Keratinocyte (primary cell): ENCODE data around the gene UNC119B. TPM values are rescaled to one million over a fixed set of nuclear protein-coding genes. Genes with fewer than 3 reads are reported as not detected.

Experiments
- DNase-seq: peaks from one replicate; pipeline ENCODE4 v3.0.0-alpha.2; 2011; ENCODE audit warnings: low read depth, missing footprints, low spot score
- FAIRE-seq: peaks from 2 replicates; lab custom pipeline; 2011; peaks lifted over from hg19 to GRCh38; lab: Jason Lieb, UNC
- H2AFZ ChIP-seq: 2 replicates; pipeline ENCODE4 v1.6.0; 2012; ENCODE audit warnings: low read length, control low read depth, inconsistent platforms; ENCODE audit not compliant: control insufficient read depth
- H3K27ac ChIP-seq: 2 replicates; pipeline ENCODE4 v1.5.1; 2011; ENCODE audit warnings: low read length; ENCODE audit not compliant: control insufficient read depth, insufficient read depth
- H3K27me3 ChIP-seq: 3 replicates; pipeline ENCODE4 v1.6.0; 2011; ENCODE audit warnings: low read length; ENCODE audit not compliant: control insufficient read depth, insufficient read depth; ENCODE audit errors: extremely low read depth
- H3K36me3 ChIP-seq, 2 experiments: 2 replicates in 1 of 2; 3 replicates in 1 of 2; pipeline ENCODE4 v1.5.1; 2011; ENCODE audit warnings: low read length in 2 of 2, mild to moderate bottlenecking in 1 of 2; ENCODE audit not compliant: control insufficient read depth in 2 of 2, insufficient read depth in 2 of 2; ENCODE audit errors: extremely low read depth in 1 of 2
- H3K4me1 ChIP-seq: 3 replicates; pipeline ENCODE4 v1.5.1; 2011; ENCODE audit warnings: low read length; ENCODE audit not compliant: control insufficient read depth, insufficient read depth; ENCODE audit errors: extremely low read depth
- H3K4me2 ChIP-seq: 3 replicates; pipeline ENCODE4 v1.6.0; 2011; ENCODE audit warnings: low read depth, low read length; ENCODE audit not compliant: control insufficient read depth, insufficient read depth; ENCODE audit errors: extremely low read depth
- H3K4me3 ChIP-seq, 3 experiments: fragments of 200-600 bp in 1 of 3; sonication (generic) in 1 of 3; 2 replicates in 2 of 3; 3 replicates in 1 of 3; pipeline ENCODE4 v1.5.1; 2011 to 2016; ENCODE audit warnings: low read length in 3 of 3, mild to moderate bottlenecking in 3 of 3, control low read depth in 2 of 3, inconsistent platforms in 1 of 3, low read depth in 1 of 3, mixed read lengths in 1 of 3, mixed run types in 1 of 3, moderate library complexity in 1 of 3; ENCODE audit not compliant: control insufficient read depth in 2 of 3, insufficient read depth in 2 of 3; ENCODE audit errors: extremely low read depth in 1 of 3
- H3K79me2 ChIP-seq: 2 replicates; pipeline ENCODE4 v1.6.0; 2012; ENCODE audit warnings: low read length; ENCODE audit not compliant: control insufficient read depth, insufficient read depth
- H3K9ac ChIP-seq: 3 replicates; pipeline ENCODE4 v1.6.0; 2011; ENCODE audit warnings: low read length; ENCODE audit not compliant: control insufficient read depth, insufficient read depth; ENCODE audit errors: extremely low read depth
- H3K9me1 ChIP-seq: 3 replicates; pipeline ENCODE4 v1.6.0; 2011; ENCODE audit warnings: low read length; ENCODE audit not compliant: control insufficient read depth, insufficient read depth; ENCODE audit errors: extremely low read depth
- H3K9me3 ChIP-seq: 2 replicates; pipeline ENCODE4 v1.5.1; 2012; ENCODE audit warnings: low read depth, low read length; ENCODE audit not compliant: control insufficient read depth
- H4K20me1 ChIP-seq: 3 replicates; pipeline ENCODE4 v1.6.0; 2011; ENCODE audit warnings: low read length; ENCODE audit not compliant: control insufficient read depth, insufficient read depth; ENCODE audit errors: extremely low read depth
- EZH2 ChIP-seq: IDR thresholded peaks from one replicate; pipeline ENCODE4 v1.6.1; 2012; ENCODE audit warnings: inconsistent platforms, mild to moderate bottlenecking, low read length, moderate library complexity
- dilution Hi-C: fragments of 300-500 bp; cut with MboI; formaldehyde crosslinking; loops from one replicate; pipeline ENCODE4 v1.7.0; 2020; ENCODE audit warnings: low sequenced_read_pairs; ENCODE audit not compliant: extremely low pct_ligation_motif_present
- polyA plus RNA-seq, 5 experiments: library from polyadenylated mRNA; depleted of rRNA in 3 of 5; stranded (reverse) in 3 of 5; stranded (forward) in 1 of 5; unstranded in 1 of 5; fragments of >200 nt; gene quantifications; 1 replicate in 1 of 5; 2 replicates in 3 of 5; 3 replicates in 1 of 5; pipeline versions ENCODE4 v1.2.1 to v1.2.3, GENCODE V29; 2011 to 2012; ENCODE audit warnings: missing spikeins in 2 of 5, low read depth in 1 of 5, low replicate concordance in 1 of 5
- TF ChIP-seq, protein P1 (sequence below), 3 experiments: IDR thresholded peaks in 1 of 3; conservative IDR thresholded peaks in 1 of 3; optimal IDR thresholded peaks in 1 of 3; 2 replicates in 2 of 3; 3 replicates in 1 of 3; pipeline versions ENCODE3 to v1.5.1; 2011; ENCODE audit warnings: low read length in 3 of 3, mild to moderate bottlenecking in 3 of 3, moderate library complexity in 2 of 3, control low read depth in 1 of 3, inconsistent platforms in 1 of 3; ENCODE audit not compliant: insufficient read depth in 2 of 3; ENCODE audit errors: extremely low read depth in 1 of 3

UNC119B gene
- polyA plus RNA-seq, 1 donor (not counting 4 experiments of a cell fraction or from before 2014, with no cell fraction given), result 22.0 TPM

GRCh38 chr12:120739821-120740613 lies 29.8 kb downstream of the UNC119B start:
- H3K27ac ChIP-seq, result no peak overlapping the region
- no peak overlapping the region for H3K4me3 ChIP-seq
- no peak for FAIRE-seq
- no peaks in the 10 kb centered on the region for H3K27me3 ChIP-seq
- H4K20me1 ChIP-seq, result no peaks in the 10 kb centered on the region
- no peaks in the 10 kb centered on the region for H3K9me3 ChIP-seq
- H3K9me1 ChIP-seq, result no peaks in the 10 kb centered on the region
- no peaks in the 10 kb centered on the region for H3K79me2 ChIP-seq
- H3K9ac ChIP-seq, result no peak overlapping the region
- no peak overlapping the region for H3K4me2 ChIP-seq
- TF ChIP-seq, protein P1, sequence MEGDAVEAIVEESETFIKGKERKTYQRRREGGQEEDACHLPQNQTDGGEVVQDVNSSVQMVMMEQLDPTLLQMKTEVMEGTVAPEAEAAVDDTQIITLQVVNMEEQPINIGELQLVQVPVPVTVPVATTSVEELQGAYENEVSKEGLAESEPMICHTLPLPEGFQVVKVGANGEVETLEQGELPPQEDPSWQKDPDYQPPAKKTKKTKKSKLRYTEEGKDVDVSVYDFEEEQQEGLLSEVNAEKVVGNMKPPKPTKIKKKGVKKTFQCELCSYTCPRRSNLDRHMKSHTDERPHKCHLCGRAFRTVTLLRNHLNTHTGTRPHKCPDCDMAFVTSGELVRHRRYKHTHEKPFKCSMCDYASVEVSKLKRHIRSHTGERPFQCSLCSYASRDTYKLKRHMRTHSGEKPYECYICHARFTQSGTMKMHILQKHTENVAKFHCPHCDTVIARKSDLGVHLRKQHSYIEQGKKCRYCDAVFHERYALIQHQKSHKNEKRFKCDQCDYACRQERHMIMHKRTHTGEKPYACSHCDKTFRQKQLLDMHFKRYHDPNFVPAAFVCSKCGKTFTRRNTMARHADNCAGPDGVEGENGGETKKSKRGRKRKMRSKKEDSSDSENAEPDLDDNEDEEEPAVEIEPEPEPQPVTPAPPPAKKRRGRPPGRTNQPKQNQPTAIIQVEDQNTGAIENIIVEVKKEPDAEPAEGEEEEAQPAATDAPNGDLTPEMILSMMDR (optimal IDR thresholded peaks at IDR 0.05 in 1 of 3, IDR thresholded peaks at IDR 0.05 in 1 of 3, conservative IDR thresholded peaks at IDR 0.05 in 1 of 3; ENCODE audit: extremely low read depth in 1 of 3, insufficient read depth in 2 of 3, low read length in 3 of 3), result no peak
- no peak for TF ChIP-seq EZH2
- H3K36me3 ChIP-seq, result no peaks in the 10 kb centered on the region
- no peak for DNase-seq
- no peaks in the 10 kb centered on the region for H3K4me1 ChIP-seq
- dilution Hi-C loops, result no loop called here
- H2AFZ ChIP-seq, result no peak overlapping the region

GRCh38 chr12:120740871-120741270 lies 30.6 kb downstream of the UNC119B start:
- Histone ChIP-seq H3K9me1 (no peaks in the 10 kb centered on the region), H3K4me1 (no peaks in the 10 kb centered on the region), H3K9me3 (no peaks in the 10 kb centered on the region), H3K27me3 (no peaks in the 10 kb centered on the region), H3K27ac (no peak overlapping the region), H2AFZ (no peak overlapping the region), H3K9ac (no peak overlapping the region), H3K4me2 (no peak overlapping the region), H3K36me3 (no peaks in the 10 kb centered on the region), H3K79me2 (no peaks in the 10 kb centered on the region), H3K4me3 (no peak overlapping the region), H4K20me1 (no peaks in the 10 kb centered on the region)
- FAIRE-seq (no peak), DNase-seq (no peak)
- dilution Hi-C loops, result no loop called here
- TF ChIP-seq EZH2, result no peak
- TF ChIP-seq, protein P1 (optimal IDR thresholded peaks at IDR 0.05 in 1 of 3, IDR thresholded peaks at IDR 0.05 in 1 of 3, conservative IDR thresholded peaks at IDR 0.05 in 1 of 3; ENCODE audit: extremely low read depth in 1 of 3, insufficient read depth in 2 of 3, low read length in 3 of 3), result no peak
